ENCODE data around the gene GALNTL6.

- TF ChIP-seq ZNF274 (IDR thresholded peaks at IDR 0.05; ENCODE audit: low read depth, low read length) (no peak), YY1 (IDR thresholded peaks at IDR 0.05; ENCODE audit: insufficient read depth, insufficient read length) (no peak), SUZ12 (IDR thresholded peaks at IDR 0.05; ENCODE audit: extremely low read depth, insufficient read depth, insufficient read length) (no peak)
Observed at GRCh38 chr4:173002830-173003561, 1189.8 kb downstream of the GALNTL6 start.
